Measurements from ENCODE around the gene FRAT2. TPM values are rescaled to one million over a fixed set of nuclear protein-coding genes. Genes with fewer than 3 reads are reported as not detected.

Gene FRAT2
- total RNA-seq, 1 donor from 2014 or later: 27.5 TPM

- Histone ChIP-seq H3K4me1 (no peaks in the 10 kb centered on the region), H3K9me3 (no peaks in the 10 kb centered on the region), H3K27ac (no peak overlapping the region), H3K36me3 (no peaks in the 10 kb centered on the region), H3K27me3 (ENCODE audit: low read depth) (no peaks in the 10 kb centered on the region), H3K4me3 (no peak overlapping the region)
- intact Hi-C loops (cut with DNase I): no loop called here
- no peak for DNase-seq
- ATAC-seq: no peak
- TF ChIP-seq CTCF (IDR thresholded peaks at IDR 0.05): no peak
Measured at GRCh38 chr10:97302088-97302791, 32.3 kb downstream of the FRAT2 start.

GRCh38 chr10:97300980-97301379 lies 33.5 kb downstream of the FRAT2 start:
- intact Hi-C loops (cut with DNase I): no loop called here
- ATAC-seq (no peak), DNase-seq (no peak)
- Histone ChIP-seq H3K27ac (no peak overlapping the region), H3K9me3 (no peaks in the 10 kb centered on the region), H3K4me3 (no peak overlapping the region), H3K4me1 (no peaks in the 10 kb centered on the region), H3K27me3 (ENCODE audit: low read depth) (no peaks in the 10 kb centered on the region), H3K36me3 (no peaks in the 10 kb centered on the region)
- no peak for TF ChIP-seq CTCF (IDR thresholded peaks at IDR 0.05)

- Histone ChIP-seq H3K4me1 (no peaks in the 10 kb centered on the region), H3K9me3 (no peaks in the 10 kb centered on the region), H3K4me3 (no peak overlapping the region), H3K36me3 (no peaks in the 10 kb centered on the region), H3K27ac (no peak overlapping the region), H3K27me3 (ENCODE audit: low read depth) (no peaks in the 10 kb centered on the region)
- intact Hi-C loops (cut with DNase I): no loop called here
- TF ChIP-seq CTCF (IDR thresholded peaks at IDR 0.05): no peak
- DNase-seq (no peak), ATAC-seq (no peak)
Measured at GRCh38 chr10:97298223-97298571, 36.3 kb downstream of the FRAT2 start.

GRCh38 chr10:97297556-97298222 lies 36.8 kb downstream of the FRAT2 start:
- Histone ChIP-seq H3K27me3 (ENCODE audit: low read depth) (no peaks in the 10 kb centered on the region), H3K9me3 (no peaks in the 10 kb centered on the region), H3K27ac (no peak overlapping the region), H3K36me3 (no peaks in the 10 kb centered on the region), H3K4me3 (no peak overlapping the region), H3K4me1 (no peaks in the 10 kb centered on the region)
- no peak for TF ChIP-seq CTCF (IDR thresholded peaks at IDR 0.05)
- ATAC-seq (peak; percentile 23 to 83), DNase-seq (no peak)
- intact Hi-C loops (cut with DNase I): no loop called here

GRCh38 chr10:97292862-97293198 lies 41.7 kb downstream of the FRAT2 start:
- Histone ChIP-seq H3K4me1 (peaks cover 10% of the 10 kb centered on the region), H3K4me3 (no peak overlapping the region), H3K27me3 (ENCODE audit: low read depth) (no peaks in the 10 kb centered on the region), H3K27ac (no peak overlapping the region), H3K9me3 (no peaks in the 10 kb centered on the region), H3K36me3 (peaks cover 3% of the 10 kb centered on the region)
- no peak for TF ChIP-seq CTCF (IDR thresholded peaks at IDR 0.05)
- DNase-seq (no peak), ATAC-seq (no peak)
- intact Hi-C loops (cut with DNase I): no loop called here
